NCI-H146 (cell line): Measurements from ENCODE around the gene INTS6.
A peak's percentile ranks its signal among the peaks of the same experiment; 100 is the strongest.

ENCODE experiments used
- DNase-seq: peaks from one replicate; lab custom pipeline; 2025; lab: John Stamatoyannopoulos, UW

Gene INTS6

GRCh38 chr13:51405176-51405575, 47.7 kb downstream of the INTS6 start:
- DNase-seq, result no peak

- no peak for DNase-seq
Measured at GRCh38 chr13:51397262-51397941, 55.4 kb downstream of the INTS6 start.

DNA sequence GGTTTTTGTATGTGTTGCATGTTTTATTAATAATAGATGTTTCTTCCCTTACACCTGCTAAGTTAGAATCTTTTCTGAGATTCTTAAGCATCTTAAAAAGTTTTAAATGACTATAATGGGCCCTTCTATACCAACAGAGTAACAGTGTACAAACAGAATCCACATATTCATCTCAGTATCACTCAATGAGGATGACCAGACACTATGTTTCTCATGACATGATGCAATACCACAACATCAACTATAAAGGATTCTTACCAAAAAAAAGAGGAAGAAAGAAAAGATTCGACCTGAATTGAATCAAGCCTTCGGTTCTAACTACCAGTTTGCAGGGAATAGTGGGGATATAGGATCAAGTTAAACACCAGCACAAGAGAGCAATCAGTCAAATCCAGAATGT, 56.5 kb downstream of the INTS6 start:
- no peak for DNase-seq

GRCh38 chr13:51394724-51395123, 58.1 kb downstream of the INTS6 start:
- DNase-seq, result no peak

DNA sequence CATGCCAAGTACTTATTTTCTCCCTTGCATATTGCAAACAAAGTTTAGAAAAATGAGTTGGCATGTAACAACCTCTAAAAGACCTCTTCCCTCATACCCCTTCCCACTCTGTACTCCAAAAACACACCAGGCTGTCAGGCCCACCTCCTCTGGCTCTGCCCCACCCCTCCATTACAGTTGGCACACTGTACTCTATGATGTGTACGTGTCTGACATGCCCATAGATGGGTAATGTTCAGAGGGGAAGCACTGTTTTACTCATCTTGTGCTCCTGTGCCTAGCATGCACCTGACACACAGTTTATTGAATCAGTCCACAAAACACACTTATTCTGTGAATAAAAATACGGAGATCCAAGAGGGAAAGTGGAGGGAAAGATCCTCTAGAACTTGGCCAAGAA, 67.7 kb downstream of the INTS6 start:
- no peak for DNase-seq

GRCh38 chr13:51380269-51380668, 72.6 kb downstream of the INTS6 start:
- peak; percentile 2 for DNase-seq

GRCh38 chr13:51373451-51373850, 79.4 kb downstream of the INTS6 start:
- DNase-seq, result no peak

DNA sequence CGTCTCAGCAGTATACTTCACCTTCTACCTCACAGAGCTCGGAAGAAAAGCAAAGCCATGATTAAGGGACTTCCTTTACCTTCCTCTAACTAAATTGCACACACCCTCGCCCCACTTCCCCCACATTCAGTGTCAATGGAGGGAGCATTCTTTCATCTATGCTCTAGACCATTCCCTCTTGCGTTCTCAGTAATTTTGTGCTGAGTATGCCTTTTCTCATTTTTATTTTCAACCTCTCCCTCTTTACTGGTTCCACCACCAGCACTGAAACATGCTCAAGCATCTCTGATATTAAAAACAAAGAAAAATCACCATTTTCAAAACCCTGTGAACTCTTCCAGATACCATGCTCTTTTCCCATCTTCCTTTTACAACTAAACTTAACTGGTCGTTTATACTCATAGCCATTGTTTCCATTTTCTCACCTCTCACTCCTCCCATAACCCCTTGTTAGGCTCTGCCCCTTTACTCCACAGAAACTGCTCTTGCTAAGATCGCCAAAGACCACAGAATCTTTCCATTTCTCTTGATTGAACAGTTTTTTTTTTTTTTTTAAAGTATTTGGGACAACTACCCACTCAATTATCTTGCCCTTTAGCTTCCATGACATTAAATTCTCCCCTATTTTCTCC, 81.0 kb downstream of the INTS6 start:
- no peak for DNase-seq

DNA sequence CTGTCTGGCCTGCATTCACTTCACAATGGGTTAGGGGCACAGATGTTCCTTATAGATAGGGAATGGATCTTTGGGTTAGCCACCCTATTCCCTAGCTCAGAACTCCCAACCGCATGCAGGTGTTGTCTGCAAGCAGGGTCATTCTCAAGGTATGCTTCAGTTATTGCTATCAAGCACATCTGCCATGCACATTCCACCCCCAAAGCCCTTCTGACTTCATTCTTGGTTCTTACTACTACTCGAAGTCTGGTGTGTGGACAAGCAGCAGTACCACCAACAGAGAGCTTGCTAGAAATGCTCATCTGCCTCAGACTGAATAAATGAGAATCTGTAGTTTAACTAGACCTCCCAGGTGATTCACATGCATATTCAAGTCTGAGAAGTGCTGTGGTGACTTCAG, 82.0 kb downstream of the INTS6 start:
- no peak for DNase-seq

DNA sequence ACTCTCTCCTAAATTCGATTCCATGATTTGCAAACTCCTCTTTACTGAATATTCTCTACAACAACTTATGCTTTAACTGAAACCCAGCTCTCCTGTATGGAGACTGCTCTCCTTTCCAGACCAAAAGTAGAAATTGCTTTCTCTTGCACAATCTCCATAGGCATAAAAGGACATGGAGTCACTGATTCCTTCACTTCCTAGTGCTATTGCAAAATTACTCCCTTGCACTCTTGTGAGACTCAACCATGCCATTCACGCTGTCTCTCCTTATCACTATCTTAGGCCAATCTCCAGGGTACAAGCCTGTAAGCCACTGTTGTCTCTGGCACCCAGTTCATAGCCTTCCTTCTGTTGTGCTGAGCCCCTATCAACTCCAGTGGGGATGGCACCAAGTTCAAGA, 82.7 kb downstream of the INTS6 start:
- no peak for DNase-seq

DNA sequence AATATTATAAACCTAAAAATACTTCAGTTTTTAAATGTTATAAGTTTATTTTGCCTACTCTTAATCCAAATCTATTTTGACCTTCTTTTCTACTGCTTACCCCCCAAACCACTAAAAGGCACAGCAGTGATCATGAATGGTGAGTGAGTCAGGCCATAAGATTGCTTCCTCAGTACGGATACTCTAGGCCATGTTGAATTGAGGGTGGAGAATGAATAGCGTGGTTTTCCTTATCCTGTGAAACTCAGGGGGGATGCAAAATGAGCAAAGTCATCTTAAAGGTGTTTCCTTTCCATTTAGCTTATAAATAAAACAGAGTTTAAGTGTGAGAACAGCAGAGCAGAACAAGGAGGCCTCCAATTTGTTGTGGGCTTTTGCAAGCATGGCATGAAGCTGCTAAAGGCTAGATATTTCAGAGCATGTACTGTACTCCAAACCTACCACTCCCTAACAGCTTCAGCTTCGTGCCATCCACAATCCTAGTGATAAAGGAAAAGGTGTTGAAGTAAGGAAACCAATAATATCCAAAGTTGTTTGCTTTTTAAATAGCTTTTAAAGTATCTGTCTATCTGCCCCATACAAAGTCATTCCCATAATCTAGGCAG, 88.3 kb downstream of the INTS6 start:
- no peak for DNase-seq

DNA sequence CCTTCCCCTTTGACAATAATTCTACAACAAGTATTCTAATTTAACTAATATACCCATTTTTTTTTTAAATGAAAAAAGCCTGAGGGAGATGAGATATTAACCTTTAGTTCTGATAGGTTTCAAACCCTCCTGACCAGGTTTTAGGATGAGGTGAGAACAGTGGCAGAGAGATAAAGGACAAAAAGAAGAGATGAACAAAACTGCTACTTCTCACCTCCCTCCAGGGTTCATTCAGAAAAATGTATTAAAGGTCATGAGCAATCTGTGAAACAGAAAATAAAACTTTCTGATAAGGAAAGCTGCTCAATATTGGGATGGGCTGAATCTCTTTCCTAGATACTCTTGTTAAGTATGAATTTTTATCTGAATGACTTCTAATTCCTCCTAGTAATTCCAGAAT, 89.2 kb downstream of the INTS6 start:
- no peak for DNase-seq

- no peak for DNase-seq
Measured at GRCh38 chr13:51361106-51361505, 91.7 kb downstream of the INTS6 start.

GRCh38 chr13:51360489-51360888, 92.3 kb downstream of the INTS6 start:
- no peak for DNase-seq

- no peak for DNase-seq
Measured at GRCh38 chr13:51359352-51359751, 93.5 kb downstream of the INTS6 start.

- no peak for DNase-seq
Measured at GRCh38 chr13:51357928-51358595, 94.8 kb downstream of the INTS6 start.

DNA sequence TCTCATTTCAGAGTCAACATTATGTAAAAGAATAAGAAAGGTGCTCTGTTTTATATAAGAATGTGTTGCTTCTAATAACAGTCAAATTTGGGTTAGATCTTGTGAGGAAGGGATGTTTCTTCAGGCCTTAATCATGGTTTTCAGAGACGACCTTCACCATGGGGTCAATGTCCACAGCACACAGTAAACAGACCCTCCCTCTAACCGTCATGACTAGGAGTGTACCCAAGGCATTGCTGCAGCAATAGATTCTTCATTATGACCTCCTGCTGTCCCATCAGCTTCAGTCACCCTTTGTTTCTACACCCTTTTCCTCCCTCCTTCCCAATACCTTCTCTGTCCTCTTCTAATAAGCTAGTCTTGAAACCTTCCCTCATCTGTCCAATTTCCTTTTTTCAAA, 97.6 kb downstream of the INTS6 start:
- no peak for DNase-seq

DNA sequence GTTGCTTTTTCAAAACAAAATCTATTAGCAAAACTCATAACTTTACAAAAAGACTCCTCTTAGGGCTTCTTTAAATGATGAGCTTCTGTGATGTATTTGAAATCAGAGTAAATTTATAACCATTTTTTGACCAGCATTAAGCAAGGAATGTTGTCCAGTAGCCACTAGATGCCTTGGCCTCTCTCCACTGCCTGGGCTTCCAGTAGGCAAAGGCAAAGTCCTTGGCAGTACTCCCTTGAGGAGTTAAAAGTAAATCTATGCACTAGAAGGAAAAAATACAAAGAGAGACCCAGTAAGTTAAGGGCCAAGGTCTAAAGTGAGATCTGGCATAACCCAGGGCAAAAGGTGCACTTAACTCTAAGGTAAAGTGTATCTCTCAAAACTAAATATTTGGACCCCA, 103.8 kb downstream of the INTS6 start:
- no peak for DNase-seq

GRCh38 chr13:51348069-51348967, 104.5 kb downstream of the INTS6 start:
- no peak for DNase-seq

- no peak for DNase-seq
Measured at GRCh38 chr13:51347099-51347498, 105.7 kb downstream of the INTS6 start.

DNA sequence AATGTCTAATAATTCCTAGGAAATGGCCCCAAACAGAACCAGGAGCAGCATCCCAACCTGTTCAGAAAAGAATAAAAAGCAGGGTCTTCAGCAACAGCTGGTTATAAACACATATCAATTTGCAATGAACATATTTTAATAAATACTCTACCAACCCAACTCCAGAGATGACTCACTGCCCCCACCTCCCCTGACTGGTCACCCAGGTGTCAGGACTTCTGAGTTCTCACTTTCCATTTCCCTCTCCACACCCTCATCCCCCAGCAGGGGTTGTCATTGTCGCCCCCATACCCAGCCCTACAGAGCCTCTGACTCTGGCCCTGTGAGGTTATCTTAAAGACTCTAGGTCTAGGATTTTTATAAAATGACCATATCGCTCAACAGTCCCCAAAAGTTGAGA, 106.4 kb downstream of the INTS6 start:
- no peak for DNase-seq

DNA sequence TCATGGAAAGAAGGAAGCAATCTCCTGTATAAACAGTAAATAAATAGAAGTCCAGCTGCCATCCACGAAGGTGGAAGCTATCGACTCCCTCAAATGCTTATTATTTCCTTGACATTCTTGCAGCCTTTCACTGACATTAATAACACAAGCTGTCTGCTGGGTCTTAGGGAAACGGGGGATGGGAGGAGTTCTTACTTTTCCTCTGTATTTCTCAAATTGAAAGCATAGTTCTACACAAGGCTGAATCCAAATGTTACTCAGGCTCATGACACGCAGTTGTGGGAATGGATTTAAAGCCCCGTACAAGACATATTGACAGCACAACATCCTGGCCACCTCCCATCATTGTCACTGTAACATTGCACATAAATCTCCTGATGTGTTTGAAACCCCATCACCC, 109.4 kb downstream of the INTS6 start:
- DNase-seq, result no peak
